OCI-LY7 (cell line): ENCODE measurements around the gene LYRM9. TPM values are rescaled to one million over a fixed set of nuclear protein-coding genes. Genes with fewer than 3 reads are reported as not detected.
"Not testable (repeated sequence)": the region's sequence is repeated elsewhere in the genome, so short reads cannot be mapped to it uniquely, and the experiment has no call there.

ENCODE experiments used
- BruUV-seq: library from RNA; stranded (reverse); fragments of 400-500 nt; replicated peaks from 2 replicates; lab custom pipeline; 2021; lab: Mats Ljungman, UMichigan
- CTCF ChIA-PET: fragments of 300-600 bp; sonication (Branson Sonifier 250); formaldehyde crosslinking; loops from one replicate; lab custom pipeline; 2022; ENCODE audit warnings: antibody characterized with exemption; ENCODE audit not compliant: unreplicated experiment; lab: Charles Lee
- POLR2A ChIA-PET: fragments of 300-600 bp; sonication (Branson Sonifier 250); formaldehyde crosslinking; loops from one replicate; lab custom pipeline; 2022; ENCODE audit warnings: antibody characterized with exemption; lab: Charles Lee
- DNase-seq: peaks from one replicate; pipeline ENCODE4 v3.0.0-alpha.2; 2015; ENCODE audit warnings: low spot score
- H2AFZ ChIP-seq: fragments of 200-600 bp; sonication (generic), shearing (Covaris generic); 2 replicates; pipeline ENCODE4 v1.6.1; 2014; ENCODE audit warnings: mild to moderate bottlenecking, antibody characterized with exemption, low read length, moderate library complexity
- H3K27ac ChIP-seq: fragments of 200-600 bp; sonication (generic); 2 replicates; pipeline ENCODE4 v1.5.1; 2014; ENCODE audit warnings: mixed run types, low read depth, mild to moderate bottlenecking, moderate library complexity, low read length, inconsistent platforms; ENCODE audit not compliant: poor library complexity, severe bottlenecking
- H3K36me3 ChIP-seq: fragments of 200-600 bp; sonication (generic); 2 replicates; pipeline ENCODE4 v1.6.1; 2014; ENCODE audit warnings: mild to moderate bottlenecking, antibody characterized with exemption, low read length, moderate library complexity, mixed read lengths; ENCODE audit not compliant: insufficient read depth
- H3K4me1 ChIP-seq: fragments of 200-600 bp; sonication (generic); 2 replicates; pipeline ENCODE4 v1.5.1; 2014; ENCODE audit warnings: mild to moderate bottlenecking, low read length; ENCODE audit not compliant: insufficient read depth, poor library complexity, severe bottlenecking
- H3K4me2 ChIP-seq: fragments of 200-600 bp; sonication (generic); 2 replicates; pipeline ENCODE4 v1.6.1; 2014; ENCODE audit warnings: mild to moderate bottlenecking, low read length
- H3K4me3 ChIP-seq: fragments of 200-600 bp; sonication (generic); 2 replicates; pipeline ENCODE4 v1.5.1; 2014; ENCODE audit warnings: mild to moderate bottlenecking, low read depth, low read length; ENCODE audit not compliant: poor library complexity, severe bottlenecking
- H3K79me2 ChIP-seq: fragments of 200-600 bp; sonication (generic); 2 replicates; pipeline ENCODE4 v1.6.1; 2016; ENCODE audit warnings: low read depth, mild to moderate bottlenecking, low read length, moderate library complexity, mixed read lengths; ENCODE audit not compliant: insufficient read depth
- H3K9me2 ChIP-seq: fragments of 200-600 bp; sonication (generic); 2 replicates; pipeline ENCODE4 v1.6.1; 2016; ENCODE audit warnings: mild to moderate bottlenecking, low read length, mixed read lengths; ENCODE audit not compliant: insufficient read depth
- H3K9me3 ChIP-seq: fragments of 200-600 bp; sonication (generic); 2 replicates; pipeline ENCODE4 v1.6.1; 2014; ENCODE audit warnings: mild to moderate bottlenecking, mixed run types, low read length, mixed read lengths
- H4K20me1 ChIP-seq: fragments of 200-600 bp; sonication (generic); 2 replicates; pipeline ENCODE4 v1.6.1; 2014; ENCODE audit warnings: mild to moderate bottlenecking, antibody characterized with exemption, low read length, moderate library complexity, mixed read lengths; ENCODE audit not compliant: insufficient read depth
- EZH2phosphoT487 ChIP-seq: fragments of 200-600 bp; sonication (generic); IDR thresholded peaks from 2 replicates; pipeline ENCODE4 v1.6.1; 2018; ENCODE audit warnings: low read depth, borderline replicate concordance, mild to moderate bottlenecking, mixed run types, antibody characterized with exemption, low read length, moderate library complexity, mixed read lengths
- intact Hi-C: fragments of 100-400 bp; cut with micrococcal nuclease; formaldehyde crosslinking; loops from one replicate; pipeline ENCODE4 v1.10.0; 2022; ENCODE audit not compliant: unreplicated experiment
- total RNA-seq, 2 experiments: library from RNA; depleted of rRNA in 1 of 2; stranded (reverse); fragments of >200 nt in 1 of 2; shearing (Covaris generic) in 1 of 2; gene quantifications; 2 replicates each; pipeline ENCODE4 v1.2.3, GENCODE V29; 2014 to 2022
- TF ChIP-seq, protein P1 (sequence below): fragments of 200-600 bp; sonication (generic); conservative IDR thresholded peaks from 2 replicates; pipeline ENCODE4 v1.5.1; 2014; ENCODE audit warnings: mild to moderate bottlenecking, antibody characterized with exemption, low read length, moderate library complexity, mixed read lengths

Gene LYRM9
- total RNA-seq, 2 experiments from 2014 or later: 0.35 to 1.4 TPM

DNA sequence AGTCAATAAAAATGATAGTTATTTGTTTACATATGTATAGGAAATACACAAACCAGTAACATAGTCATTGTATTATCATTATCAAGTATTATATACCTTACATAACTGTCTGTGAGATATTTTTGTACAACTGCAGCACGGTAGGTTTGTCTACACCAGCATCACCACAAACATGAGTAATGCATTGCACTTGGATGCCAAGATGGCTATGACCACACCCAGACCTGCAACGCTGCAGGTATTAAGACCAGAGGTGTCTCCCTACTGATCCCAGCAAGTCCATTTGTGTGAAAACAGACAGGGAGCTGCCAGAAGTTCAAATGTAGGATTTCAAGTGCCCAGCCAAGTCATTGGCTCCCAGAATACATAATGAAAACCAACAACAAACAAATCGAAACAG lies 58.6 kb downstream of the LYRM9 start:
- no peak overlapping the region for H3K4me2 ChIP-seq
- CTCF ChIA-PET: no interaction called here

DNA sequence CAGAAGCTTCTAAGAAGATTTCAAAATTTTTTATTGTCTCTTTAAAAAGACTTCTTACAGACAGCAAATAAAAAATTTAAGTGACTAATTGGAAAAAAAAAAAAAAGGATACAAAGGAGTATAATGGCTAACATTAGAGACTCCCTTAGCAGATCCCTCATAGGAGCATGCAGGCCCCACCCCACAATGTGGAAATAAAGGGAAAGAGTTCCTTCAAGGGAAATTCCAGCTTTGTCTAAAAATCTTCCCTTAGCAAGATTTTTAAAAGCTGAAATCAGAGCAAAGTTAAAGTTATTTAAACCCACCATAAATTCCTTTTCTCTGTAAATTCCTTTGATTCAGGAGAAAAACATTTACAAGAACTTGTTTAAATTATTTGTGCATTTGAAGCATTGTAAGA lies 60.3 kb downstream of the LYRM9 start:
- ChIA-PET POLR2A (interaction anchor here (0.6 kb wide), 1 partner anchor 267 kb away, joined by 3 read pairs; no protein-coding TSS in a partner anchor), CTCF (no interaction called here)
- Histone ChIP-seq H4K20me1 (no peaks in the 10 kb centered on the region), H3K36me3 (no peaks in the 10 kb centered on the region), H3K27ac (no peak overlapping the region), H3K4me3 (no peak overlapping the region), H3K9me2 (no peaks in the 10 kb centered on the region), H3K79me2 (no peaks in the 10 kb centered on the region), H3K4me1 (no peaks in the 10 kb centered on the region), H2AFZ (no peak overlapping the region), H3K4me2 (no peak overlapping the region), H3K9me3 (no peaks in the 10 kb centered on the region)
- TF ChIP-seq EZH2phosphoT487: no peak
- TF ChIP-seq, protein P1, sequence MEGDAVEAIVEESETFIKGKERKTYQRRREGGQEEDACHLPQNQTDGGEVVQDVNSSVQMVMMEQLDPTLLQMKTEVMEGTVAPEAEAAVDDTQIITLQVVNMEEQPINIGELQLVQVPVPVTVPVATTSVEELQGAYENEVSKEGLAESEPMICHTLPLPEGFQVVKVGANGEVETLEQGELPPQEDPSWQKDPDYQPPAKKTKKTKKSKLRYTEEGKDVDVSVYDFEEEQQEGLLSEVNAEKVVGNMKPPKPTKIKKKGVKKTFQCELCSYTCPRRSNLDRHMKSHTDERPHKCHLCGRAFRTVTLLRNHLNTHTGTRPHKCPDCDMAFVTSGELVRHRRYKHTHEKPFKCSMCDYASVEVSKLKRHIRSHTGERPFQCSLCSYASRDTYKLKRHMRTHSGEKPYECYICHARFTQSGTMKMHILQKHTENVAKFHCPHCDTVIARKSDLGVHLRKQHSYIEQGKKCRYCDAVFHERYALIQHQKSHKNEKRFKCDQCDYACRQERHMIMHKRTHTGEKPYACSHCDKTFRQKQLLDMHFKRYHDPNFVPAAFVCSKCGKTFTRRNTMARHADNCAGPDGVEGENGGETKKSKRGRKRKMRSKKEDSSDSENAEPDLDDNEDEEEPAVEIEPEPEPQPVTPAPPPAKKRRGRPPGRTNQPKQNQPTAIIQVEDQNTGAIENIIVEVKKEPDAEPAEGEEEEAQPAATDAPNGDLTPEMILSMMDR: no peak
- no peak for DNase-seq
- no TSS peak for BruUV-seq
- intact Hi-C loops: no loop called here

More for the DNA sequence above, 58.6 kb downstream of the LYRM9 start:
- no TSS peak for BruUV-seq
- no peaks in the 10 kb centered on the region for H3K9me2 ChIP-seq
- POLR2A ChIA-PET: no interaction called here
- no peaks in the 10 kb centered on the region for H3K9me3 ChIP-seq
- no peaks in the 10 kb centered on the region for H4K20me1 ChIP-seq
- no peak overlapping the region for H2AFZ ChIP-seq
- DNase-seq: no peak
- no peaks in the 10 kb centered on the region for H3K79me2 ChIP-seq
- intact Hi-C loops: no loop called here
- H3K36me3 ChIP-seq: no peaks in the 10 kb centered on the region
- TF ChIP-seq, protein P1: no peak
- no peak for TF ChIP-seq EZH2phosphoT487
- no peaks in the 10 kb centered on the region for H3K4me1 ChIP-seq
- H3K4me3 ChIP-seq: no peak overlapping the region
- H3K27ac ChIP-seq: no peak overlapping the region

DNA sequence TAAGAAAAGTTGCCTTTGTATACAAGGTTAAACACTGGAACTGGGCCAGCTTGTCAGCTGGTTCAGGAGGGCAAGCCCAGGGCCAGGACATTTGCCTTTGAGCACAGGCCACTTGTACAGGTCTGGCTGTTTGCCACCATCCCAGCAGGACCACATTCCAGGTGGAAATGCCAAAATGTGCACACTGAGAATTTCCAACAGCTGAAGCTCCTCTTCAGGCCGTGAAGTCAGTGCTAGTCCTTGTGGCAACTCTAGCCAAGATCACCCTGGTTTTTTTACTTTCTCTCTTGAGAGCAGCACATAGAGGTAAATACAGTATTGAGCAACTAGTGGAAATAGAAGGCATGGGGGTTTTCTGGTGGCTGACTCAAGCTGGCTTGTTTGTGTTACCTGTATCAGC lies 63.3 kb downstream of the LYRM9 start:
- CTCF ChIA-PET, H3K79me2 ChIP-seq, H3K4me1 ChIP-seq, H3K36me3 ChIP-seq, BruUV-seq, H3K9me3 ChIP-seq, H3K4me2 ChIP-seq, H4K20me1 ChIP-seq, DNase-seq, H3K4me3 ChIP-seq, POLR2A ChIA-PET, H3K27ac ChIP-seq, H3K9me2 ChIP-seq, H2AFZ ChIP-seq: not testable (repeated sequence)
- intact Hi-C loops: loop anchor here (10.0 kb wide), 1 partner anchor 55 kb away; no protein-coding TSS in a partner anchor

DNA sequence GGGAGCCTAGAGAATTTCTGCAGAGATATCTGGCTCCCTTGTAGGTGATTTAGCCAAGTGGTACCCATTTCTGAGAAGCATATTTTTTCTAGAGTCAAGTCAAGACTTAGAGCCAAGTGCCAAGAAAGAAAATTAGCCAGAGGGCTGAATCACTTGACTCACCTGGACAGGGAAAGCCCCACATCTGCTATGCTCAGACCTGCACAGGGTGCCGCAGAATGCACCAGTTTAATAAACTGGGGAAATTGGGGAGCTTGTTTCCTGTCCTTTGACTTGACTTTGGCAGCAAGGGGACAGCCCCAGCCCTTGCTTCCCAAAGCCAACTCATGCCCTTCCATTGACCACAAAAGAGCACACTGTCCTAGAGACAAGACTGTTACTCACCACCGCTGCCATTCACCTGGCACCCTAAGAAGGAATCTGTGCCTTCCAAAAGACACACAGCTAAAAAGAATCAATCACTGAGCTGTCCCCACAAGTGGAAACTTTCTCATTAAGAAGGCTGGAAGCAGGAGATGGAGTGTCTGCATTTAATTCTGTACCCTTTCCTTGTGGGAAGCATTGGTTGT lies 63.9 kb downstream of the LYRM9 start:
- H3K4me3 ChIP-seq, CTCF ChIA-PET, BruUV-seq: not testable (repeated sequence)

More for the DNA sequence above, 63.9 kb downstream of the LYRM9 start:
- DNase-seq, H3K36me3 ChIP-seq, H2AFZ ChIP-seq, H3K9me3 ChIP-seq, H4K20me1 ChIP-seq, H3K4me2 ChIP-seq, H3K4me1 ChIP-seq, H3K79me2 ChIP-seq, H3K27ac ChIP-seq, POLR2A ChIA-PET, H3K9me2 ChIP-seq: not testable (repeated sequence)
- intact Hi-C loops: loop anchor here (10.0 kb wide), 1 partner anchor 54 kb away; no protein-coding TSS in a partner anchor
